A204.1 (cell line): ENCODE measurements around the gene AKR1C1.
"Not testable (repeated sequence)": the region's sequence is repeated elsewhere in the genome, so short reads cannot be mapped to it uniquely, and the experiment has no call there.

ENCODE experiments used
- FAIRE-seq: peaks from 2 replicates; lab custom pipeline; 2012; peaks lifted over from hg19 to GRCh38; lab: Jason Lieb, UNC

The AKR1C1 gene

DNA sequence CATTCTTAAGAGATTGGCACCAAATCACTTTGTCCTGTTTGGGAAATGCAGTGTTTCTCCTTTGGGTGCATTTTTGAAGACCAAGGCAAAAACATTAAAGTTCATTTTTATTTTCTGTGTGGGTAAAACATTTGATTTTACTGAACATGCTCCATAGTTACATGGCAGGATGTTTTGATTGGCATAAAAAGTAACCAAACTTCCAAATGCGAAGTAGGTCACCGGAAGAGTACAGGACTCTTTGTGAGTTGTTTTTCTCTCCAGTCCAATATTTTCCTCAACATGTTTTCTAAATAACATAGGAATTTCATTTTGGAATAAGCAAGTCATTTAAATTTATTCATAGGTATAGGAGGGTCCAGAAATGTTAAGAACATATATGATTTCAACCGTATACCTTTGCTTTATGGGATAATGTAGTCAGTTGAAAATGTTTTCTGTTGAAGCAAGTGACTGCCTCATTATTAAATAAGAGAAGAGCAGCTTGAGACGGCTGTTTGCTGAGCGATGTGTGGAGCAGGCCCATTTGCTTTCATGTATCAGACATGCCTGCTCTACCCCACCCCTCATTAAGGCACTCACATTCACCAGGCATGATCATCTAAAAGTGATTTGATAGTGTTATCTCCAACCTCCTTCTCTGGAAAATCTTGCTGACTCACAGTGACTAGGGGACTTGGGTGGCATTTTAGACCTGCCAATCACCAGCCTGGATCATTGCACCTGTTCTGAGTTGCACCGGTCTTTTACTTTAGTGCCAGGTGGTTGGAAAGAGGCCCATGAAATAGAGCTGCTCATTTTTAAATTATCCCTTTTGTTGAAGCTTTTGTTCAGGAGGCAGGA lies 56.8 kb downstream of the AKR1C1 start:
- FAIRE-seq, result not testable (repeated sequence)

- FAIRE-seq, result not testable (repeated sequence)
These were observed 58.5 kb downstream of the AKR1C1 start for GRCh38 chr10:5021624-5022290.

- no peak for FAIRE-seq
These were observed 60.1 kb downstream of the AKR1C1 start for GRCh38 chr10:5023177-5023805.

DNA sequence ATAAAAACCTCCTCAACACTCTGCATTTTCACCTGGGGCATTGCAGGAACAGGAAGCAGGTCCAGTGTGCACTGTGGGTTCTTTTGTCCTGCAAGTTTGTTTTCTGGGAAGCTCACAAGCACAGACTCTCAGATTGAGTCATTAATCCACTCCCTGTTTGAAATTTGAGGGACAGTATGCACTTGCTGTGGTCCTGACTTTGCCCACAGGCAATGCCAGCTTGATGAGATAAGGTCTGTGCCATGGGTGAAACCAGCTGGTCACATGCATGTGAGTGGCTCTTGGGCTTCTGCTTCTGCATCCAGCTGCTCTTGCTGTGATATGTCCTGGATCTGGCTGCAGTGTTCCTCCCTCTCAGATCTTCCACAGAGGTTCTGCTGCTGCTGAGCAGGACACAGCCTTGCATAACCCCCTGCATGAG lies 62.3 kb downstream of the AKR1C1 start:
- not testable (repeated sequence) for FAIRE-seq

DNA sequence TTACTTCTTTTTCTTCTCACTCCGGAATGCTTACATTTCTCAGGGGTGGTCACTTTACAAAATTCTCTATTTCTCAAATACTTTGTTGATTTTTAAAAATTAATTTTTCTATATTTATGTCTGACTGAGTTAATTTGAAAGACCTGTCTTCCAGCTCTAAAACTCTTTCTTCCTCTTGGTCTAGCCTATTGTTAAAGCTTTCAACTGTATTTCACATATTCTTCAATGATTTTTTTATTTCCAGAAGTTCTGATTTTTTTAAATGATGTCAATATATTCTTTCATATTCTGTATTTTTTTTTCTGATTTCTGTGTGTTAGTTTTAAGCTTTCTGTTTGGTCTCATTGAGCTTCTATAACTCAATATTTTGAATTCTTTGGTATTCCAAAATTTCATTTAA lies 67.8 kb downstream of the AKR1C1 start:
- no peak for FAIRE-seq

GRCh38 chr10:5031588-5031987 lies 68.4 kb downstream of the AKR1C1 start:
- not testable (repeated sequence) for FAIRE-seq

DNA sequence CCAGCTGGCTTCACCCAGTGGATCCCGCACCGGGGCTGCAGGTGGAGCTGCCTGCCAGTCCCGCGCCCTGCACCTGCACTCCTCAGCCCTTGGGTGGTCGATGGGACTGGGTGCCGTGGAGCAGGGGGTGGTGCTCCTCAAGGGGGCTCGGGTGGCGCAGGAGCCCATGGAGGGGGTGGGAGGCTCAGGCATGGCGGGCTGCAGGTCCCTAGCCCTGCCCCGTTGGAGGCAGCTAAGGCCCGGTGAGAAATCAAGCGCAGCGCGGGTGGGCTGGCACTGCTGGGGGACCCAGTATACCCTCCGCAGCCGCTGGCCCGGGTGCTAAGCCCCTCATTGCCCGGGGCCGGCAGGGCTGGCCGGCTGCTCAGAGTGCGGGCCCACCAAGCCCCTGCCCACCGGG lies 69.2 kb downstream of the AKR1C1 start:
- not testable (repeated sequence) for FAIRE-seq
